Panc1 (cell line): ENCODE data around the gene SLC16A3.

Experiments used
- POLR2AphosphoS5 ChIP-seq: IDR thresholded peaks from 2 replicates; pipeline ENCODE4 v1.6.1; 2012; ENCODE audit warnings: mild to moderate bottlenecking, low read depth, low read length, moderate library complexity
- SIN3A ChIP-seq: IDR thresholded peaks from 2 replicates; pipeline ENCODE4 v1.6.1; 2012; ENCODE audit warnings: low read depth, mild to moderate bottlenecking, low read length, moderate library complexity, borderline replicate concordance; ENCODE audit not compliant: insufficient read depth
- TCF7L2 ChIP-seq: IDR thresholded peaks from 2 replicates; pipeline ENCODE4 v1.6.1; 2011; ENCODE audit warnings: mild to moderate bottlenecking, low read depth, low read length, inconsistent platforms
- TF ChIP-seq, protein P1 (sequence below): fragments of 450-650 bp; IDR thresholded peaks from 2 replicates; pipeline ENCODE4 v1.5.1; 2017; ENCODE audit warnings: mild to moderate bottlenecking
- TF ChIP-seq, protein P2 (sequence below), 2 experiments: IDR thresholded peaks; 2 replicates each; pipeline ENCODE4 v1.6.1; 2011 to 2012; ENCODE audit warnings: low read depth in 2 of 2, control low read depth in 1 of 2, low read length in 1 of 2, mild to moderate bottlenecking in 1 of 2, moderate library complexity in 1 of 2; ENCODE audit not compliant: insufficient read depth in 1 of 2

DNA sequence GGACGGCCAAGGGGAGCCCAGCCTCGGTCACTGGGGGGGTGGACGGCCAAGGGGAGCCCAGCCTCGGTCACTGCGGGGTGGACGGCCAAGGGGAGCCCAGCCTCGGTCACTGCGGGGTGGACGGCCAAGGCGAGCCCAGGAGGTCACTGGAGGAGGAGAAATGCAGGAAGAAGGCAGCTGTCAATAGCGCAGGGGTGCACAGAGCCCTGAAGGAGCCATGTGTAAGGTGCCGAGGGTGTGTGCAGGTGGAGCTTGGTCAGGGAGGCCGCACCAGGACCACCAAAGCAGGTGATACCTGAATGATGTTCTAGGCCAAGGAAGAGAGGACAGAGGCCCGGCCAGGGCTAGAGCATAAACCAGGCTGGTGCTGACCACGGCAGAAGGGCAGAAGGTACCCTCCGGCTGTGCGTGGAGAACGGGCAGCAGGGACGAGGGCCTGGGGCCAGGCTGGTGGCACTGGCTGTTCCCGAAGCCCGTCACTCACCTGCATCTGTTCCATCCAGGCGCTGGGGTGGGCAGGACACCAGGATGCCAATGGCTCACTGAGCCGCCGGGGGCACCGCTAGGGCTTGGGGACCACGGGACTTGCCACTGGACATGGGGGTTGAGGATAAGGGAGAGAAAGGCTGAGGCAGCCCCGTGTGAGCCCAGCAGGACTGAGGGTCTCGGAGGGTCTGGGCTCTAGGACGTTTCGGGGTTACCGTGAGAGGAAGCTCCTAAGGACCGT lies 10.3 kb upstream of the SLC16A3 start:
- TF ChIP-seq, protein P1, sequence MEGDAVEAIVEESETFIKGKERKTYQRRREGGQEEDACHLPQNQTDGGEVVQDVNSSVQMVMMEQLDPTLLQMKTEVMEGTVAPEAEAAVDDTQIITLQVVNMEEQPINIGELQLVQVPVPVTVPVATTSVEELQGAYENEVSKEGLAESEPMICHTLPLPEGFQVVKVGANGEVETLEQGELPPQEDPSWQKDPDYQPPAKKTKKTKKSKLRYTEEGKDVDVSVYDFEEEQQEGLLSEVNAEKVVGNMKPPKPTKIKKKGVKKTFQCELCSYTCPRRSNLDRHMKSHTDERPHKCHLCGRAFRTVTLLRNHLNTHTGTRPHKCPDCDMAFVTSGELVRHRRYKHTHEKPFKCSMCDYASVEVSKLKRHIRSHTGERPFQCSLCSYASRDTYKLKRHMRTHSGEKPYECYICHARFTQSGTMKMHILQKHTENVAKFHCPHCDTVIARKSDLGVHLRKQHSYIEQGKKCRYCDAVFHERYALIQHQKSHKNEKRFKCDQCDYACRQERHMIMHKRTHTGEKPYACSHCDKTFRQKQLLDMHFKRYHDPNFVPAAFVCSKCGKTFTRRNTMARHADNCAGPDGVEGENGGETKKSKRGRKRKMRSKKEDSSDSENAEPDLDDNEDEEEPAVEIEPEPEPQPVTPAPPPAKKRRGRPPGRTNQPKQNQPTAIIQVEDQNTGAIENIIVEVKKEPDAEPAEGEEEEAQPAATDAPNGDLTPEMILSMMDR, result no peak
- TF ChIP-seq POLR2AphosphoS5 (no peak), TCF7L2 (no peak), SIN3A (no peak)
- TF ChIP-seq, protein P2, sequence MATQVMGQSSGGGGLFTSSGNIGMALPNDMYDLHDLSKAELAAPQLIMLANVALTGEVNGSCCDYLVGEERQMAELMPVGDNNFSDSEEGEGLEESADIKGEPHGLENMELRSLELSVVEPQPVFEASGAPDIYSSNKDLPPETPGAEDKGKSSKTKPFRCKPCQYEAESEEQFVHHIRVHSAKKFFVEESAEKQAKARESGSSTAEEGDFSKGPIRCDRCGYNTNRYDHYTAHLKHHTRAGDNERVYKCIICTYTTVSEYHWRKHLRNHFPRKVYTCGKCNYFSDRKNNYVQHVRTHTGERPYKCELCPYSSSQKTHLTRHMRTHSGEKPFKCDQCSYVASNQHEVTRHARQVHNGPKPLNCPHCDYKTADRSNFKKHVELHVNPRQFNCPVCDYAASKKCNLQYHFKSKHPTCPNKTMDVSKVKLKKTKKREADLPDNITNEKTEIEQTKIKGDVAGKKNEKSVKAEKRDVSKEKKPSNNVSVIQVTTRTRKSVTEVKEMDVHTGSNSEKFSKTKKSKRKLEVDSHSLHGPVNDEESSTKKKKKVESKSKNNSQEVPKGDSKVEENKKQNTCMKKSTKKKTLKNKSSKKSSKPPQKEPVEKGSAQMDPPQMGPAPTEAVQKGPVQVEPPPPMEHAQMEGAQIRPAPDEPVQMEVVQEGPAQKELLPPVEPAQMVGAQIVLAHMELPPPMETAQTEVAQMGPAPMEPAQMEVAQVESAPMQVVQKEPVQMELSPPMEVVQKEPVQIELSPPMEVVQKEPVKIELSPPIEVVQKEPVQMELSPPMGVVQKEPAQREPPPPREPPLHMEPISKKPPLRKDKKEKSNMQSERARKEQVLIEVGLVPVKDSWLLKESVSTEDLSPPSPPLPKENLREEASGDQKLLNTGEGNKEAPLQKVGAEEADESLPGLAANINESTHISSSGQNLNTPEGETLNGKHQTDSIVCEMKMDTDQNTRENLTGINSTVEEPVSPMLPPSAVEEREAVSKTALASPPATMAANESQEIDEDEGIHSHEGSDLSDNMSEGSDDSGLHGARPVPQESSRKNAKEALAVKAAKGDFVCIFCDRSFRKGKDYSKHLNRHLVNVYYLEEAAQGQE (IDR thresholded peaks at IDR 0.05; ENCODE audit: insufficient read depth in 1 of 2, low read depth in 2 of 2, low read length in 1 of 2), result no peak
